ENCODE measurements around the gene SPTLC3.

Gene SPTLC3

GRCh38 chr20:13101706-13102105 lies 92.9 kb downstream of the SPTLC3 start:
- DNase-seq = no peak

GRCh38 chr20:13102237-13102636 lies 93.5 kb downstream of the SPTLC3 start:
- no peak for DNase-seq

- no peak for DNase-seq
Observed at GRCh38 chr20:13102694-13103093, 93.9 kb downstream of the SPTLC3 start.

GRCh38 chr20:13105039-13105438 lies 96.3 kb downstream of the SPTLC3 start:
- DNase-seq = no peak

- DNase-seq = peak; percentile 29
Observed at GRCh38 chr20:13105864-13106457, 97.2 kb downstream of the SPTLC3 start.

GRCh38 chr20:13109658-13110057 lies 100.9 kb downstream of the SPTLC3 start:
- no peak for DNase-seq

GRCh38 chr20:13110796-13111195 lies 102.0 kb downstream of the SPTLC3 start:
- no peak for DNase-seq

GRCh38 chr20:13111249-13111911 lies 102.6 kb downstream of the SPTLC3 start:
- DNase-seq = no peak

- DNase-seq = no peak
Observed at GRCh38 chr20:13113731-13114130, 105.0 kb downstream of the SPTLC3 start.

GRCh38 chr20:13117200-13117599 lies 108.4 kb downstream of the SPTLC3 start:
- no peak for DNase-seq

- DNase-seq = no peak
Observed at GRCh38 chr20:13118676-13119075, 109.9 kb downstream of the SPTLC3 start.

- DNase-seq = peak; percentile 33
Observed at GRCh38 chr20:13119583-13119982, 110.8 kb downstream of the SPTLC3 start.

- no peak for DNase-seq
Observed at GRCh38 chr20:13120471-13120870, 111.7 kb downstream of the SPTLC3 start.

GRCh38 chr20:13121840-13122515 lies 113.2 kb downstream of the SPTLC3 start:
- DNase-seq = no peak

GRCh38 chr20:13125486-13125885 lies 116.7 kb downstream of the SPTLC3 start:
- no peak for DNase-seq

- DNase-seq = no peak
Observed at GRCh38 chr20:13128173-13128572, 119.4 kb downstream of the SPTLC3 start.

GRCh38 chr20:13130061-13130706 lies 121.4 kb downstream of the SPTLC3 start:
- DNase-seq = no peak

- DNase-seq = no peak
Observed at GRCh38 chr20:13130707-13131103, 121.9 kb downstream of the SPTLC3 start.

- peak; percentile 40 for DNase-seq
Observed at GRCh38 chr20:13131688-13132087, 122.9 kb downstream of the SPTLC3 start.

- DNase-seq = no peak
Observed at GRCh38 chr20:13139459-13140150, 130.8 kb downstream of the SPTLC3 start.

GRCh38 chr20:13140201-13140600 lies 131.4 kb downstream of the SPTLC3 start:
- no peak for DNase-seq

- DNase-seq = no peak
Observed at GRCh38 chr20:13140775-13141174, 132.0 kb downstream of the SPTLC3 start.

- no peak for DNase-seq
Observed at GRCh38 chr20:13141546-13141945, 132.8 kb downstream of the SPTLC3 start.
